Embryonic facial prominence (tissue), 1 donor: Measurements from ENCODE around the gene LMX1A.

Source experiments
- DNase-seq: peaks from one replicate; pipeline ENCODE4 v3.0.0-alpha.2; 2016; ENCODE audit errors: extremely low spot score

LMX1A gene

GRCh38 chr1:165168467-165168866 lies 188.0 kb downstream of the LMX1A start:
- DNase-seq = no peak

DNA sequence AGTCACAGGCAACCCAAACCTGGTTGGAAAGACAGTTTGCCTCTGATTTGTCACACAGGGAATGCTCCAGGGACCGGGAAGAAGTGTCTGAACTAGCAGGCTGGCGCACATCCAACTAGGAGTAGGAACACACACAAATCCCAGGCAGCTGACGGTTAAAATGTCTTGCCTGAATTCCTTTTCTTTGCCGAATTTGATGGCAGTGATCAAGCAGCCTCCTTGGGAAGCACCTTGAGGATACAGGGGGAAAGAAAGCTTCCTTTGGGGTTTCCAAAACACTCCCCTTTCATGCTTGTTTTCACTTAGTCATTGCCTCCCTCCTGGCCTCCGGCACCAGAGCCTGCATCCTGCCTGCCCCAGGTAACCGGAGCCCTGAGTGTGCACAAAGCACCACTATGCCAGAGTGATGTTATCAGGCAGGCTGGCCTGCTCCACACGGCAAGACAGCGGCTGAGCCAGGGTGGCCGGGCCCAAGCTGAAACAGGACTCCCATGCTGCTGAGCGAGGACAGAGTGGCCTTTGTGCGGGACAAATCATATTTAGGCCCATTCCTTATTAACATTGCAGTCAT lies 193.8 kb downstream of the LMX1A start:
- no peak for DNase-seq

- no peak for DNase-seq
Measured at GRCh38 chr1:165161130-165161529, 195.4 kb downstream of the LMX1A start.

DNA sequence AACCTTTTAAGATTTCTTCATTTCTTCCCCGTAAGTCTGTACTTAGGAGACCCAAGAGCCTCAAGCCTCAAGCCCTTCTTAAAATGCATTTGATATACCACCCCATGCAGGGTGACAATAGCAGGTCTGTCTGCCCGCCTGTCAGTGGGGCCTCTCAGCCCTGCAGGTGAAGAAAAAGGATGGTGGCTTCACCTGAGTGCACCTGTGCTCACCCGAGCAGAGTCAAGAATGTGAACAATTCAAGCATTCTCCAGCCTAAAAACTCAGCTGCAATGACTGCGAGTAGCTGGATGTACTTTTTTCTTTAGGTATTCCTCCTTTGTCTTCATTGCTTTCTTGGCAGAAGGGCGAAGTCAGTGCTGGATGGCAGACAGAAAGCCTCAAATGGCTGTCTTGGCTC lies 203.3 kb downstream of the LMX1A start:
- no peak for DNase-seq

DNA sequence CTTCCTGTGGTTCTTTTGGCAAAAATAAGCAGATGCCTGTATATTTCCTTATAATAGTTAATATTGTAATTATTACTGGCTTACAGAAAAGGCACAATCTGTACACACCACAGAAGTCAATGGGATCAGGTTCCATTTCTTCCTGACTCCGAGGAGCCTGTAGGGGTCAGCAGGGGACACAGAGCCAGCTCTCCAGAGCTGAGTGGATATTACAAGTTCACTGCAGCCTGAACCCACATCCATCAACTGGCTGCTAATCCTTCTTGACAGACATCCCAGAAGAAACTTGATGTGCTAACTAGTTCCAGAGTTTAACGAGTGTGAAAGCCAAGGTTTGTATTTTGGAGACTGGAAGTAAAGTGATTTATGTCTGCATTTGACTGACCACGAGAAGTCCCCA lies 203.8 kb downstream of the LMX1A start:
- DNase-seq = no peak

GRCh38 chr1:165152109-165152508 lies 204.4 kb downstream of the LMX1A start:
- DNase-seq = no peak
